GM19351 (cell line): Measurements from ENCODE around the gene CHD8.
"Not testable (repeated sequence)": the region's sequence is repeated elsewhere in the genome, so short reads cannot be mapped to it uniquely, and the experiment has no call there.

Experiments used
- ATAC-seq: cut with Tn5 transposase; IDR thresholded peaks from one replicate; pipeline ENCODE4 v1.9.1; 2021; ENCODE audit warnings: mild to moderate bottlenecking, moderate library complexity; ENCODE audit not compliant: unreplicated experiment

Gene CHD8

DNA sequence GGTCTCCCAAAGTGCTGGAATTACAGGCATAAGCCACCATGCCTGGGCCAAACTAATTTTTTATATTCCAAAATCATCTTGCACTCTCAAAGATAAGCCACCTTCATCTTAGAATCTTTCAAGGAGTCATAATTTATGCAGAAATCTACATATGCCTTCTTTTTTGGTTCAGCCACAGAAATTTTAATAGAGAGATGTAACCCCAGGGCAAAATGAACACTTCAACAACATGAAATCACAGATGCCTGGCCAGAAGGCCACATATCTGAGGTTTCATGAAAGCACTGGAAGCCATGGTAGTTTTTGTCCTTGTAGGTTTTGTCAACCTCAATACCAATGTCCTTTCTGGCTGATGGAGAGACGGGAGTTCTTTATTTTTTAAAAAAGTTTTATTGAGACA lies 81.9 kb downstream of the CHD8 start:
- ATAC-seq = no peak

DNA sequence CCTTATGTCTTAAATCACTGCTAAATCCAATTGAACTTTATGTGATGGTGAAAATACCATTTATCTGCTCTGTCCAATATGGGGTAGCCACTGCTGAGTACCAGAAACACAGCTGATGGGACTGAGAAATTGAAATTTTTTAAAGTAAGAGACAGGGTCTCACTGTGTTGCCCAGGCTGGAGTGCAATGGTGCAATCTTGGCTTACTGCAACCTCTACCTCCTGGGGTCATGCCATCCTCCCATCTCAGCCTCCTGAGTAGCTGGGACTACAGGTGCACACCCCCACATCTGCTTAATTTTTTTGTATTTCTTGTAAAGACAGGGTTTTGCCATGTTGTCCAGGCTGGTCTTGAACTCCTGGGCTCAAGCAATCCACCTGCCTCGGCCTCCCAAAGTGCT lies 83.1 kb downstream of the CHD8 start:
- not testable (repeated sequence) for ATAC-seq

DNA sequence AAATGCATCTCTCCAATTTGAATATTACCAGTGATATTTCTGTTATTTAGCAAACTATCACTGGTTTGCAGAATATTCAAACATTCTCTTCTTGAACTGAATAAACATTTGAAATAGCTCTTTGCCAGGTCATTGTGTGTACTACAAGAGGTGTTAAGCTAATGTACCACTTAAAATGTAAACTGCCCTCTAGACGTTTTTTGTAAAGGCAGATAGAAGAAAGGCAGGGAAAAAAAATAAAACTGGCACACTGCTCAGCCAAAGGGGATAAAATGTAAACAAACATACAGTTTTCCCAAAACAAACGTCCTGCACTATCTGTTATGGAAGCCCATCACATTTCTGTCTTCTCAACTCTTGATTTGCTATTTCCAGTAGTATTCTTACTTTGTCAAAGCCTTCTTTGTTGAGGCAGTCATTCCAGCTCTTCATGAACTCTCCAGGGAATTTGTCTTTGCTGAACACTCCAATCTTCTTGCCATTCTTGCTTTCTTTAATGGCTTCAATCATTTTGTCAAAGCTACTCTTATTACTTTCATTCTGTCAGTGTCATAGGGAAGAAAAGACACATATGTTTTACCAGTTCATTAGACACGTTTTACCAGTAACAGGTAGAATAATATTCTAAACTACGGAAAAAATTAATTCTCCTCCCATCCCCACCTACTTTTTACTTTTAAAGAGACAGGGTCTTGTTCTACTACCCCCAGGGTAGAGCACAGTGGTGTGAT lies 85.8 kb downstream of the CHD8 start:
- no peak for ATAC-seq

DNA sequence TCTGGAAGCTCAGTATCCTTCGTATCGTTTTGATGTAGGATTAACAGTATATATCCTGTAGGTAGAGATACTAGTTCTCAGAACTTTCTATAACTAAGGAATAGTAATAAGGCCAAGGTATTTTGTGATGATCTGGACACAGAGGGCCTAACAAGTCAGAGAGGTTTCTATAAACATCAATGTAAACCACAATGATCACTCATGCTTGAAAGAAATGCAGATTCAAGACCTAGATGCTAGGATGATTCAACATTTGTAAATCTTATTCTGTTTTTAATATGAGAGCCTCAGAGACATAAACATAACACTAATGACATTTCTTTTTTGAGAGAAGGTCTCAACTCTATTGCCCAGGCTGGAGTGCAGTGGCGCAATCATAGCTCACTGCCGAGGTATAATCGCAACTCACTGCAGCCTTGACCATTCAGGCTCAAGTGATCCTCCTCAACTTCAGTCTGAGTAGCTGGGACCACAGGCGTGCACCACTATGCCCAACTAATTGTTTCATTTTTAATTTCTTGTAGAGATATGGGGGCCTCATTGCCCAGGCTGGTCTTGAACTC lies 88.3 kb downstream of the CHD8 start:
- ATAC-seq = no peak

DNA sequence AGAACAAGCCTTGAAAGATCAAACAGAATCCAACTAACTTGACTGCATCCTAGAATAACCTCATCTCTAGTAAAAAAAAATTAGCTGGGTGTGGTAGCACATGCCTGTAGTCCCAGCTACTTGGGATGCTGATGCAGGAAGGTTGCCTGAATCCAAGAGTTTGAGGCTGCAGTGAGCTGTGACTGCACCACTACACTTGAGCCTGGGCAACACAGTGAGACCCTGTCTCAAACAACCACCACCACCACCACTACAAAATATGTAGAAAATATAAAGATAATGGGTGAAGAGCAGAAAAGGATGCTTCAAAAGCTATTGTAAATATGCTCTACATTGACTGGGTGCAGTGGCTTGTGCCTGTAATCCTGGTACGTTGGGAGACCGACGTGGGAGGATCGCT lies 99.4 kb downstream of the CHD8 start:
- ATAC-seq = no peak

DNA sequence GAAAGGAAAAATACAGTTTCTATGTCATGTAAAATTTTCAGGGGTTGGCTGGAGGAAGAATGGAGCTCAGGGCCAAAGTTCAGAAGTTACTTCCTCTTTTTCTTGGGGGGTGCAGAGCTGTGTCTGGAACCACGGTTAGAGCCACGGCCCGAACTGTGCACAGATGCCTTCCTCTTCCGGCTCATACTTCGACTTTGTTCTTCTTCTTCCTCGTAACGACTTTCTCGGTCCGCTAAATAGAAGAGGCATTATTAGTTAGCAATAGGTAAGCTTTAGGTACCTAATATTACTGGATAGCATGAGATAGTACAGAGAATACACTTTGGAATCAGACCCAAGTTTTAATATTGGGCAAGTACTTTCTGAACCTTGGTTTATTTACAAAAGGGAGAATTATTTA lies 103.3 kb downstream of the CHD8 start:
- peak; percentile 91 for ATAC-seq

DNA sequence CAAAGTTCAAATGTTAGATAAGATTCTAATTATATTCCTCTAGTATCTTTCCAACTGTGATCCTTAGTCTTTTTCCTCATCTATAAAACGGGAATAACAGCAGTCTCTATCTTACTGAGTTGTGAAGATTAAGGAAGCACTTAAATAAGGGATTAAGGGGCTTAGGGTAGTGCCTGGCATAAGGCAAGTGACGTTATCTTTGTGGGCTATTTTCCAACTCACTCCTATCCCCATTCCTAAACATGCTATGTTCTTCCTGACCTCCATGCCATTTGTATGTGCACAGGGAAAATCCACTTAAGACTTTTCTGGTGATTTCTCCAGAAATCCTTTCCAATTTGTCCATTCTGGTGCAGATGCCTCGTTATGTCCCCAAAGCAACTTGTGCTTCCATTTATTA lies 105.4 kb downstream of the CHD8 start:
- ATAC-seq = no peak

DNA sequence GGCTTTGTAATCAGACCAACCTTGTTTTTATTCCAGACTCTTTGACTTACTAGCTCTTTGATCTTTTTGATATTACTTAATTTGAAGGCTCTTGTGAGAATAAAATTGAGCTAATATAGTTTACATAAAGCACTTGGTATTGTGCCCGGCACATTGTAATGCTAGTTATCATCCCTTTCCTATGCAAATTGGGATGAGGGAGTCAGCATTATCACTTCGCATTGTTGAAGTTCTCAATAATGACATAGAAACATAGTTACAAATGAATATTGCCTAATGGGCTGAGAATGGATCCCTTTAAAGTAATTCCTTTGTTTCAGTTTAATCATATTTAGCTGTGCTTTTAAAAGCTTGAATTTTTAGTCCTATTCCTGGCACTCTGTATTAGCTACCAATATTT lies 108.7 kb downstream of the CHD8 start:
- ATAC-seq = no peak

DNA sequence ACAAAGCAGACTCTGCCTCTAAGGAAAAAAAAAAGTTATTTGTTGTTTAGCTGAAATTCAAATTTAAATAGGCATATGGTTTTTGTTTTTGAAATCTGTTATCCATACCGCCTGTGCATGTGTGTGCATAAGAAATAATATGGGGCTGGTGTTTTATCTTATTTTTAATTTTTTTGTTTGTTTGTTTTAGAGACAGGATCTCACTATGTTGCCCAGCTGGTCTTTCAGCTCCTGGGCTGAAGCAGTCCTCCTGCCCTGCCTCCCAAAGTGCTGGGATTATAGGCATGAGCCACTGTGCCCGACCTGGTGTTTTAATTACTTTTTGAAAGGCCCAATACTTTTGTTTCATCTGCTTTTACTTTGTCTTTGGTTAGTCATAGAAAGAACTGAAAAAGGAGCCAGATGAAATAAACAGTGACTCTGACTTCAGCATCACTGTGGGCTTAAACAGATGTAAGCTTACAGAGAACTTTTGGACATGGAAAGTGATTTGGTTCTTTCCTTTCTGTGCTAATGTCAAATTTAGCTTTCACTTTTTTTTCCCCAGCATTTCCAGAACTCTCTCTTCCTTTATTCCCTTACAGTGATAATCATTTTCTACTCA lies 109.3 kb downstream of the CHD8 start:
- no peak for ATAC-seq

DNA sequence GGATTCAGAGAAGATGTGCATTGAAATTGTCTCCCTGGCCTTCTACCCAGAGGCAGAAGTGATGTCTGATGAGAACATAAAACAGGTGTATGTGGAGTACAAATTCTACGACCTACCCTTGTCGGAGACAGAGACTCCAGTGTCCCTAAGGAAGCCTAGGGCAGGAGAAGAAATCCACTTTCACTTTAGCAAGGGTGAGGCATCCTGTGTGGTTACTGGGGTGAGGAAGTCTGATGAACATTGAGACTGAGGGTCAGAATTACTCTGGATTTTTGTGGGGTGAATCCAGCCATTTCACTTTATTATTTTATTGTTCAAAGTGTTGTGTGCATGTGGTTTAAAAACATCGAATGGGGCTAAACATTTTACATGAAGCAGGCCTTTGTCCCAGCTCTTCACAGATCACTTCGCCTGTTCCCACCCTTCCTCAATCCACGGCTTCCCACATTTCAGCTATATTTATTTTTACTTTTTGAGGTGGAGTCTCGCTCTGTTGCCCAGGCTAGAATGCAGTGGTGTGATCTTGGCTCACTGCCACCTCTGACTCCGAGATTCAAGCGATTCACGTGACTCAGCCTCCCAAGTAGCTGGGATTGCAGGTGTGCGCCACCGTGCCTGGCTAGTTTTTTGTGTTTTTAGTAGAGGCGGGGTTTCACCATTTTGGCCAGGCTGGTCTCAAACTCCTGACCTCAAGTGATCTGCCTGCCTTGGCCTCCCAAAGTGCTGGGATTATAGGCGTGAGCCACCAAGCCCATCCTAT lies 112.7 kb downstream of the CHD8 start:
- ATAC-seq = no peak
